HEK293 (cell line): Measurements from ENCODE around the gene CCL8.

ENCODE experiments used
- CTCF ChIA-PET: fragments of 350-600 bp; formaldehyde crosslinking; extraction: SDS; loops from one replicate; lab custom pipeline; 2021; ENCODE audit warnings: antibody characterized with exemption; lab: Yijun Ruan, JAX
- POLR2A ChIA-PET: fragments of 300-600 bp; formaldehyde crosslinking; extraction: SDS; loops from one replicate; lab custom pipeline; 2020; ENCODE audit warnings: antibody characterized with exemption, inconsistent platforms; lab: Yijun Ruan, JAX
- H3K27ac ChIP-seq: fragments of 200-500 bp; sonication (Bioruptor generic); 2 replicates; pipeline ENCODE4 v1.5.1; 2014; ENCODE audit warnings: low read depth, low read length, control low read depth, inconsistent platforms; ENCODE audit errors: extremely low read depth
- H3K36me3 ChIP-seq, 2 experiments: fragments of 200-500 bp in 1 of 2; sonication (Bioruptor generic) in 1 of 2; 1 replicate in 1 of 2; 2 replicates in 1 of 2; pipeline ENCODE4 v1.5.1; 2014 to 2017; ENCODE audit warnings: inconsistent platforms in 2 of 2, low read length in 2 of 2; ENCODE audit not compliant: control insufficient read depth in 2 of 2, insufficient read depth in 1 of 2
- H3K4me1 ChIP-seq: fragments of 200-500 bp; sonication (Bioruptor generic); 2 replicates; pipeline ENCODE4 v1.5.1; 2014; ENCODE audit warnings: mild to moderate bottlenecking, low read length, inconsistent platforms; ENCODE audit not compliant: control insufficient read depth, insufficient read depth
- H3K4me3 ChIP-seq: 2 replicates; pipeline ENCODE4 v1.5.1; 2011; ENCODE audit warnings: low read depth, mild to moderate bottlenecking, control low read depth, low read length, moderate library complexity
- H3K9me3 ChIP-seq: fragments of 200-500 bp; sonication (Bioruptor generic); 2 replicates; pipeline ENCODE4 v1.5.1; 2014; ENCODE audit warnings: low read depth, low read length, inconsistent platforms; ENCODE audit not compliant: control insufficient read depth, insufficient read depth
- BCL6B ChIP-seq: fragments of 450-650 bp; formaldehyde crosslinking; IDR thresholded peaks from 2 replicates; pipeline ENCODE4 v1.5.1; 2017; ENCODE audit warnings: missing biosample characterization, missing genetic modification characterization
- HIC1 ChIP-seq: fragments of 450-650 bp; formaldehyde crosslinking; IDR thresholded peaks from 2 replicates; pipeline ENCODE4 v1.5.1; 2016; ENCODE audit warnings: missing biosample characterization, missing genetic modification characterization
- KLF1 ChIP-seq: fragments of 450-650 bp; formaldehyde crosslinking; IDR thresholded peaks from 2 replicates; pipeline ENCODE4 v1.5.1; 2016; ENCODE audit warnings: missing biosample characterization, missing genetic modification characterization
- KLF9 ChIP-seq: fragments of 450-650 bp; formaldehyde crosslinking; IDR thresholded peaks from 2 replicates; pipeline ENCODE4 v1.5.1; 2016; ENCODE audit warnings: missing biosample characterization, missing genetic modification characterization, low read depth
- PATZ1 ChIP-seq: fragments of 450-650 bp; formaldehyde crosslinking; IDR thresholded peaks from 2 replicates; pipeline ENCODE4 v1.5.1; 2016; ENCODE audit warnings: missing biosample characterization, missing genetic modification characterization
- TSHZ1 ChIP-seq: fragments of 450-650 bp; formaldehyde crosslinking; IDR thresholded peaks from 2 replicates; pipeline ENCODE4 v1.5.1; 2016; ENCODE audit warnings: missing biosample characterization, missing genetic modification characterization, borderline replicate concordance
- ZBTB10 ChIP-seq: fragments of 450-650 bp; formaldehyde crosslinking; IDR thresholded peaks from 2 replicates; pipeline ENCODE4 v1.5.1; 2016; ENCODE audit warnings: missing biosample characterization, missing genetic modification characterization
- ZBTB48 ChIP-seq: fragments of 450-650 bp; formaldehyde crosslinking; IDR thresholded peaks from 2 replicates; pipeline ENCODE4 v1.5.1; 2016; ENCODE audit warnings: missing biosample characterization, missing genetic modification characterization
- ZNF138 ChIP-seq: fragments of 450-650 bp; formaldehyde crosslinking; IDR thresholded peaks from 2 replicates; pipeline ENCODE4 v1.5.1; 2016; ENCODE audit warnings: missing biosample characterization, missing genetic modification characterization, borderline replicate concordance
- ZNF174 ChIP-seq: fragments of 450-650 bp; formaldehyde crosslinking; IDR thresholded peaks from 2 replicates; pipeline ENCODE4 v1.5.0; 2017; ENCODE audit warnings: missing biosample characterization, mild to moderate bottlenecking, missing genetic modification characterization
- ZNF354C ChIP-seq: fragments of 450-650 bp; formaldehyde crosslinking; IDR thresholded peaks from 2 replicates; pipeline ENCODE4 v1.5.1; 2016; ENCODE audit warnings: missing biosample characterization, missing genetic modification characterization, low read depth, borderline replicate concordance
- ZNF404 ChIP-seq: fragments of 450-650 bp; formaldehyde crosslinking; IDR thresholded peaks from 2 replicates; pipeline ENCODE4 v1.5.1; 2017; ENCODE audit warnings: missing biosample characterization, missing genetic modification characterization
- ZNF707 ChIP-seq: fragments of 450-650 bp; formaldehyde crosslinking; IDR thresholded peaks from 2 replicates; pipeline ENCODE4 v1.5.1; 2016; ENCODE audit warnings: missing biosample characterization, missing genetic modification characterization

The CCL8 gene

GRCh38 chr17:34285286-34285792, 33.9 kb upstream of the CCL8 start, which contains the start of gene CCL11:
Gene CCL11 (plus strand): TSS chr17:34285742. CDS start chr17:34285809, 67 bp downstream.
- no peak within 1 kb of the TSS for H3K27ac ChIP-seq
- ChIA-PET POLR2A (no interaction called here), CTCF (interaction anchor here (0.6 to 3.4 kb wide), 3 partner anchors 76 to 541 kb away, joined by 3 to 11 read pairs (median 4); no protein-coding TSS in a partner anchor)
- TF ChIP-seq ZBTB10 (tag by site-specific recombination) = no peak
- no peak within 1 kb of the TSS for H3K4me3 ChIP-seq
- H3K36me3 ChIP-seq = no peaks in the 10 kb centered on the region
- H3K4me1 ChIP-seq = no peaks in the 10 kb centered on the region; the same call in 1 of the 2 replicates
- H3K9me3 ChIP-seq = no peaks in the 10 kb centered on the region

- H3K9me3 ChIP-seq = no peaks in the 10 kb centered on the region
- H3K27ac ChIP-seq = no peak overlapping the region
- no peak overlapping the region for H3K4me3 ChIP-seq
- POLR2A ChIA-PET = no interaction called here
- TF ChIP-seq TSHZ1 (tag by site-specific recombination) (no peak), KLF9 (tag by site-specific recombination) (no peak), KLF1 (no peak), BCL6B (no peak), PATZ1 (no peak), ZNF174 (tag by site-specific recombination) (no peak), HIC1 (no peak), ZNF404 (tag by site-specific recombination) (no peak), ZNF354C (no peak), ZNF707 (tag by site-specific recombination) (no peak), ZBTB48 (tag by site-specific recombination) (no peak), ZNF138 (tag by site-specific recombination) (no peak)
- TF ChIP-seq, all 188 proteins: peak for 0
- CTCF ChIA-PET = interaction anchor here (0.6 to 2.1 kb wide), 5 partner anchors 61 to 87 kb away, joined by 3 to 10 read pairs (median 4); no protein-coding TSS in a partner anchor
- H3K36me3 ChIP-seq = no peaks in the 10 kb centered on the region
- H3K4me1 ChIP-seq = no peaks in the 10 kb centered on the region; the same call in 1 of the 2 replicates
Observed at GRCh38 chr17:34287875-34288274, 31.4 kb upstream of the CCL8 start.
